Measurements from ENCODE around the gene BOLA2. TPM values are rescaled to one million over a fixed set of nuclear protein-coding genes. Genes with fewer than 3 reads are reported as not detected.
"Not testable (repeated sequence)": the region's sequence is repeated elsewhere in the genome, so short reads cannot be mapped to it uniquely, and the experiment has no call there.

Gene BOLA2
- total RNA-seq (10 to 100 TPM in 2 of 9 donors, 1 to 10 TPM in 7; 3.2 to 30.7 (median 9.2) TPM), polyA plus RNA-seq (10 to 100 TPM; 14.0 to 29.8 (median 24.4) TPM)
- long read RNA-seq, donor 1, transcript BOLA2-201 (3 exons, 1,012 nt) = major isoform, 47 of 47 reads
- long read RNA-seq, donor 1, partial matches to known transcripts = 0 of 47 reads
- long read RNA-seq, donor 1, other reads (novel, unspliced or antisense) = 0 of 47 reads
- long read RNA-seq, donor 2, transcript BOLA2-201 (3 exons, 1,012 nt) = major isoform, 12 of 12 reads
- long read RNA-seq, donor 2, partial matches to known transcripts = 0 of 12 reads
- long read RNA-seq, donor 2, other reads (novel, unspliced or antisense) = 0 of 12 reads
- long read RNA-seq, donor 3, transcript BOLA2-201 (3 exons, 1,012 nt) = major isoform, 36 of 42 reads
- long read RNA-seq, donor 3, partial matches to known transcripts = 6 of 42 reads
- long read RNA-seq, donor 3, other reads (novel, unspliced or antisense) = 0 of 42 reads
- long read RNA-seq, donor 4, transcript BOLA2-201 (3 exons, 1,012 nt) = major isoform, 18 of 20 reads
- long read RNA-seq, donor 4, partial matches to known transcripts = 2 of 20 reads
- long read RNA-seq, donor 4, other reads (novel, unspliced or antisense) = 0 of 20 reads
- long read RNA-seq, donor 5, transcript BOLA2-201 (3 exons, 1,012 nt) = major isoform, 12 of 19 reads
- long read RNA-seq, donor 5, partial matches to known transcripts = 5 of 19 reads
- long read RNA-seq, donor 5, other reads (novel, unspliced or antisense) = 2 of 19 reads
- long read RNA-seq, donor 6, transcript BOLA2-201 (3 exons, 1,012 nt) = major isoform, 27 of 32 reads
- long read RNA-seq, donor 6, partial matches to known transcripts = 0 of 32 reads
- long read RNA-seq, donor 6, other reads (novel, unspliced or antisense) = 5 of 32 reads
- long read RNA-seq, donor 7, transcript BOLA2-201 (3 exons, 1,012 nt) = major isoform, 24 of 24 reads
- long read RNA-seq, donor 7, partial matches to known transcripts = 0 of 24 reads
- long read RNA-seq, donor 7, other reads (novel, unspliced or antisense) = 0 of 24 reads
- long read RNA-seq, donor 8, transcript BOLA2-201 (3 exons, 1,012 nt) = major isoform, 30 of 59 reads
- long read RNA-seq, donor 8, partial matches to known transcripts = 11 of 59 reads
- long read RNA-seq, donor 8, other reads (novel, unspliced or antisense) = 18 of 59 reads
- long read RNA-seq, donor 9, transcript BOLA2-201 (3 exons, 1,012 nt) = major isoform, 15 of 15 reads
- long read RNA-seq, donor 9, partial matches to known transcripts = 0 of 15 reads
- long read RNA-seq, donor 9, other reads (novel, unspliced or antisense) = 0 of 15 reads
- long read RNA-seq, donor 10, transcript BOLA2-201 (3 exons, 1,012 nt) = major isoform, 20 of 20 reads
- long read RNA-seq, donor 10, partial matches to known transcripts = 0 of 20 reads
- long read RNA-seq, donor 10, other reads (novel, unspliced or antisense) = 0 of 20 reads

DNA sequence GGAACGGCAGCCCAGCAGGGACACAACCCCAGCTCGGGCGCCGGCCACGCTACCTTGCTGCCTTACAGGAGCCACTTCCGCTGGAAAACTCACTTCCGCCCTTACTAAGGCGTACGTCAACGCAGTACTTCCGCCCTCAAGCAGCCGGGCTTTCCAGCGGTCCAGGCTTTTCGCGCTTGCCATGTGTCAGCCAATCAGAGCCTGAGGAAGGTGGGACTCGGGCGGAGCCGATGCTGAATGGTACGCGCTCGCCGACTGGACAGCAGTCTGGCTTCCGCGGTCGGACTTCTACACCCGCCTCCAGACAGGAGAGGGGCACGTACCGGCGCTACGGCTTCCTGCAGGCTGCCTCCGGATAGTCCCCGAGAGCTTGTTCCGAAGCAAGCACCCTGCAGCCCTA lies at the start of gene BOLA2, which contains the start of gene SLX1B:
Gene BOLA2, minus strand, starts transcription at position 83 of the 400 bp plus-strand sequence. CDS start 98 bp downstream, outside the sequence.
Gene SLX1B, plus strand, starts transcription at position 265 of the 400 bp plus-strand sequence.
- H3K4me3 ChIP-seq; H3K27me3 ChIP-seq; H3K27ac ChIP-seq; intact Hi-C loops (cut with DNase I); DNase-seq; H3K36me3 ChIP-seq (replicated peaks in 1 of 2); H3K9me3 ChIP-seq (replicated peaks in 1 of 3); H3K4me1 ChIP-seq (replicated peaks in 1 of 2): not testable (repeated sequence)
- no CpG with 5 or more reads among the region's 33 CpGs for WGBS, 4 donors

DNA sequence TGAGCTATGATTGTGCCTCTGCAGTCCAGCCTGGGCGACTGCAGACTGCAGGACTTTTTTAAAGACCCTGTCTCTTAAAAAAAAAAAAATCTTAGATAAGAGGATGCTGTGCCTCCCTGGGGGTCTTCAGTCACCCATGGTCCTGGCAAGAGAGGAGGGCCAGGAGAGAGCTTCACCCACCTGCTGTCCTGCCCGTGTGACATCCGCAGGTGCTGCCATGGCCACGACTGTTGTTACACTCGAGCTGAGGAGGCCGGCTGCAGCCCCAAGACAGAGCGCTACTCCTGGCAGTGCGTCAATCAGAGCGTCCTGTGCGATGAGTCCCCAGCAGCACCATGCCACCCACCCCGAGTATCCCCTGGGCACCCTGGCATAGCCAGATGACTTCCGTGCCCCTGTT lies 28.1 kb upstream of the BOLA2 start:
- H3K4me1 ChIP-seq (replicated peaks in 1 of 2); H3K9me3 ChIP-seq (replicated peaks in 1 of 3); H3K4me3 ChIP-seq; H3K36me3 ChIP-seq (replicated peaks in 1 of 2); H3K27ac ChIP-seq; H3K27me3 ChIP-seq; intact Hi-C loops (cut with DNase I): not testable (repeated sequence)
- WGBS, 4 donors = 75 to 83% (median 83%) methylated on average over 5 of the region's 12 CpGs; no CpG with 5 or more reads in 1 of the 4 donors
- DNase-seq = peak in 6 of 7 donors; percentile 3 to 51 (median 13)

DNA sequence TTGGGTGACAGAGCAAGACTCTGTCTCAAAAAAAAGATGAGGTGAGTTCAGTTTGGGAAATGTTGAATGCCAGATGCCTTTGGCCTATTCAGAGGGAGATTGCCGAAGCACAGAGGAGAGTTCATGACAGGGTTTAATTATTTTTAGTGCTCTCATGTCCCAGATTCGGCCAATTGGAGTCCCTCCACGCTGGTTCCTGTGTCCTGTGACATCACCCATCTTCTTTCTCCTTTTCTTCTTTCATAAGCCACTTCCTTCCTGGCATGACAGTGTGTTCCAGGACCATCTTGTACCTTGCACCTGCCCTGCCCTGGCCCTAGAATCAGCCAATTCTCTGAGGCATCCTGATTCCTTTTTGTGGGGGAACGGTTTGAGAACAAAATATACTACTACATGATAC lies 17.9 kb upstream of the BOLA2 start:
- H3K4me3 ChIP-seq; DNase-seq; H3K27me3 ChIP-seq; H3K4me1 ChIP-seq (replicated peaks in 1 of 2); H3K9me3 ChIP-seq (replicated peaks in 1 of 3); H3K27ac ChIP-seq; intact Hi-C loops (cut with DNase I); H3K36me3 ChIP-seq (replicated peaks in 1 of 2): not testable (repeated sequence)
- WGBS, 4 donors = no CpG with 5 or more reads among the region's 4 CpGs

DNA sequence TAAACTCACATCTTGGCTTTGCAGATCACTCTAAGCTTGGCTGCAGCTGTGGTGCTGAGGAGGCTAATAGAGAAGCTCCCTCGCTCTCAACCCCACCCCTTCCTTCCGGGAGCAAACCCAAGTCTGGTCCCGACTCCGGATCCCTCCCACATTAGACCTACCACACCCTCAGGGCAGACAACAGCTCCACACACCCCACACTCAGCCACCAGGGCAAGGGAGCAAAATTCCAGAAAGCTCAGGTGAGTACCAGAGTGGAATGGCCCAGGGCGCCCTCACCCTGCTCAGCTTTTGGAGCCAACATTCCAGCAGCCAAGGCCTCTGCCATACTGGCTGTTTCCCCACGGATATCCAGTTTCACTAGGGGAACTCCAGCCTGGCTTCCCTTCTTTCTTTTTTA lies 15.5 kb upstream of the BOLA2 start:
- WGBS, 4 donors = 32 to 46% (median 42%) methylated on average over 2 to 5 of the region's 6 CpGs
- DNase-seq = peak; percentile 20 to 72 (median 38)
- H3K36me3 ChIP-seq (replicated peaks in 1 of 2); H3K27ac ChIP-seq; H3K4me1 ChIP-seq (replicated peaks in 1 of 2); H3K27me3 ChIP-seq; H3K9me3 ChIP-seq (replicated peaks in 1 of 3); H3K4me3 ChIP-seq; intact Hi-C loops (cut with DNase I): not testable (repeated sequence)

DNA sequence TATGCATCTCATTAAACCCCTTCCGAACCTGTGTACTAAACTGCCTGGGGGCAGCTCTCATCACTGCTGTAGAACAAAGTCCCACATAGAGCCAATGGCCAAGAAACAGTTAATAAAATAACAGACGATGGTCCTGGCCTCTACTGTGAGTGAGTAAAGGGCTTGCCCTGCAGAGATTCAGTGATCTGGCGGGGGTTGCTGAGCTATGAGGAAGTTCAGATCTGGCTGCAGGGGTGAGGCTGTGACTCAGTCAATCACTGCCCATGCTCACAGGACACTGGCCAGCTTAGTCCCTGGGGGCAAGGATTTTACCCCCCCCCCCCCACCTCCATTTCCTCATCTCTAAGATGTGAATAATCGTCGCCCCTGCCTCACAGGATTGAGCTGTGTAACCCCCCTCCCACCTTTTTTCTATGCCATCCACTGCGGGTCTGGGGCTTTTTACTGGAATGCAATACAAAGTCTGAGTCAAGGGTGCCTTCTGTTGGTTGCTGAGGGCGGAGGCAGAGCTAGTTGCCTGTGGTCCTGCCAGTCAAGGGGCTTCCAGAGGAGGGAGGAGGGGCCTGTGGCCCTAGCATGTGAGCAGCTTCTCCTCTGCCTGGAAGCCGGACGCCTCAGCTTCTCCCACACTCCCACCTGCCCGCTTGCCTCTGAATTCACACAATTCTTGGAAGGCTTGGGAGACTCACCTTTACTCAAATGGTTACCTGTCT lies 13.7 kb upstream of the BOLA2 start:
- H3K27me3 ChIP-seq; H3K36me3 ChIP-seq (replicated peaks in 1 of 2); H3K9me3 ChIP-seq (replicated peaks in 1 of 3); intact Hi-C loops (cut with DNase I); DNase-seq; H3K4me1 ChIP-seq (replicated peaks in 1 of 2); H3K27ac ChIP-seq; H3K4me3 ChIP-seq: not testable (repeated sequence)
- WGBS, 4 donors = no CpG with 5 or more reads among the region's 10 CpGs

DNA sequence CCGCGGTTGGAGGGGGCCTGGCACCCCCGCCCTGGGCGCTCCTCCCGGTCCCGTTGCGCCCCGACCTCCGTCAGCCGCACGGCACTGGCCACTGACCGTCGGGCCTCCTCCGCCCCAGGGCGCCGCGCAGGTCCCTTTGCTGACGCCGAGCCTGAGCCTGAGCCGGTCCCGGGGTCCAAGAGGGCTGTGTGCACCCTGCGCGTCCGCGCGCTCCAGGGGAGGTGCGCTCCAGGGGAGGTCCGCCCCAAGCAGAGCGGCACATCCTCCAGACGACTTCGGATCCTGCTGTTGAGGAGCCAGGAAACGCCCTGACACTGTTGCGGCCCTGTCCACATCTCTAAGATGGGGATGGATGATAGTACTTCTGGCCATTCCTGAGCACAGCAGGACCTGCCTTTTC lies 12.8 kb upstream of the BOLA2 start:
- intact Hi-C loops (cut with DNase I); H3K4me3 ChIP-seq; H3K9me3 ChIP-seq (replicated peaks in 1 of 3); DNase-seq; H3K36me3 ChIP-seq (replicated peaks in 1 of 2); H3K4me1 ChIP-seq (replicated peaks in 1 of 2); H3K27ac ChIP-seq; H3K27me3 ChIP-seq: not testable (repeated sequence)
- WGBS, 4 donors = no CpG with 5 or more reads among the region's 33 CpGs

DNA sequence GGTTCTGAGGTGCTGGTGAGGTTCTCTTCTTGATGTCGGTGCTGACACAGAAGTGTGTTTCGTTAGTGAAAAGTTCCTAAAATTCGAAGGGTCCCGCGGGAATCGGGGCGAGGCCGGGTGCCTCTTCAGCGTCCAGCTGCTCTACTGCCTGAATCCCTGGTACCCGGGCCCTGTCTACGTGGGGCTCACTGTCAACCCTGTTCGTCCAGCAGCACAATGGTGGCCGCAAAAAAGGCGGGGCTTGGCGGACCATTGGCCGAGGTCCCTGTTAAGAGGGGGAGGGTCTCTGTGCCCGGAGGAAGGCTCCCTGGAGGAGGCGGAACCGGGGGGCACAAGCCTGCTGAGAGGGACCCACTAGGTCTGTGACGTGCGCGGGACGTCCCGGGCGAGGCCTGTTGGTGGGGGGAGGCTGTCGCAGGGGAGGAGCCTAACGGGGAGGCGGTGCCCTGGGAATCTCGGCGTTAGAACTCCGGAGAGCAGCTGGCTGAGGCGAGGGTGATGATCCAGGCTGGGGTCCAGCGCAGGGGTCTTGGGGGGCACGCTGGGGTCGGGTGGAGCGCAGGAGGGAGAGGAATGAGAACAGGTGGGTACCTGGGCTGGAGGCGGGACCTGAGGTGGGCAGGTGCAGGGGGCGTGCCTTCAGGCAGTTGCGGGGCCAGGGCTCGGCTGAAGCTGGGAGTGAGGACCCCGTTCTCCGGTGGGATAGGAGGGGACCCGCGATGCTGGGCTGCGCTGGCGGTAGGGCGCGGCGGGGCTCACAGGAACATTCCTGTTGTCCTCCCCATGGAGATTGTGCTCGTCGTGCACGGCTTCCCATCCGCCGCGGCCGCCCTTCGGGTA lies 12.1 kb upstream of the BOLA2 start:
- H3K4me3 ChIP-seq; H3K9me3 ChIP-seq (replicated peaks in 1 of 3); DNase-seq; intact Hi-C loops (cut with DNase I); H3K27me3 ChIP-seq; H3K4me1 ChIP-seq (replicated peaks in 1 of 2); H3K36me3 ChIP-seq (replicated peaks in 1 of 2); H3K27ac ChIP-seq: not testable (repeated sequence)
- no CpG with 5 or more reads among the region's 57 CpGs for WGBS, 4 donors

DNA sequence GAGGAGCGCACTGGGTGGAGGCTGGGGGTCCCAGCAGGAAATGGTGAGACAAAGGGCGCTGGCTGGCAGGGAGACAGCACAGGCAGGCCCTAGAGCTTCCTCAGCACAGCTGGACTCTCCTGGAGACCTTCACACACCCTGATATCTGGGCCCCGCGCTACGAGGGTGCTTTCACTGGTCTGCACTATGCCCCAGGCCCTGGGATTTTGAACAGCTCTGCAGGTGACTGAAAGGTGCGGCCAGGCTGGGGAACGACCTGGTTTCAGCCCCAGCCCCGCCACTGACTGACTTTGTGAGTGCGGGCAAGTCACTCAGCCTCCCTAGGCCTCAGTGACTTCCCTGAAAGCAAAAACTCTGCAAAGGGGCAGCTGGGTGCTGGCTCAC lies 6.5 kb upstream of the BOLA2 start:
- H3K27ac ChIP-seq; H3K36me3 ChIP-seq (replicated peaks in 1 of 2); H3K27me3 ChIP-seq; H3K4me3 ChIP-seq; intact Hi-C loops (cut with DNase I); H3K9me3 ChIP-seq (replicated peaks in 1 of 3); H3K4me1 ChIP-seq (replicated peaks in 1 of 2); DNase-seq: not testable (repeated sequence)
- no CpG with 5 or more reads among the region's 9 CpGs for WGBS, 4 donors

Data from adrenal gland (tissue), 19 donors.